Esophagus squamous epithelium (tissue), 5 donors: ENCODE measurements around the gene PTPRM. TPM values are rescaled to one million over a fixed set of nuclear protein-coding genes. Genes with fewer than 3 reads are reported as not detected.

Source experiments
- DNase-seq: peaks from one replicate; lab custom pipeline; 2025; lab: John Stamatoyannopoulos, UW
- H3K27ac ChIP-seq, 4 donors: fragments of 200-600 bp; sonication (generic); one replicate each; pipeline ENCODE4 v1.5.1; 2016 to 2019; ENCODE audit warnings: mild to moderate bottlenecking in 1 of 4
- H3K27me3 ChIP-seq, 4 donors: fragments of 200-600 bp; sonication (generic); 1 replicate in 3 of 4; 2 replicates in 1 of 4; pipeline versions ENCODE4 v1.5.1 to v1.6.0; 2017 to 2021; ENCODE audit warnings: antibody characterized with exemption in 1 of 4
- H3K36me3 ChIP-seq, 3 donors: fragments of 200-600 bp; sonication (generic); one replicate each; pipeline ENCODE4 v1.5.1; 2016 to 2019
- H3K4me1 ChIP-seq, 3 donors: fragments of 200-600 bp; sonication (generic); one replicate each; pipeline ENCODE4 v1.5.1; 2017 to 2019
- H3K4me3 ChIP-seq, 4 donors: fragments of 200-600 bp; sonication (generic); 1 replicate in 3 of 4; 2 replicates in 1 of 4; pipeline ENCODE4 v1.5.1; 2016 to 2019; ENCODE audit warnings: mild to moderate bottlenecking in 2 of 4, moderate library complexity in 1 of 4
- H3K9me3 ChIP-seq, 3 donors: fragments of 200-600 bp; sonication (generic); one replicate each; pipeline ENCODE4 v1.5.1; 2016 to 2019
- CTCF ChIP-seq, 6 experiments: fragments of 450-650 bp in 4 of 6; fragments of 200-600 bp in 2 of 6; sonication (generic) in 2 of 6; IDR thresholded peaks; one replicate each; pipeline ENCODE4 v1.5.1; 2016 to 2019; ENCODE audit warnings: antibody characterized with exemption in 6 of 6, mild to moderate bottlenecking in 4 of 6, moderate library complexity in 4 of 6
- POLR2A ChIP-seq, 4 donors: fragments of 450-650 bp; IDR thresholded peaks; one replicate each; pipeline ENCODE4 v1.6.1; 2017; ENCODE audit warnings: antibody characterized with exemption in 4 of 4, mild to moderate bottlenecking in 4 of 4, moderate library complexity in 3 of 4
- WGBS, 2 donors: methylation state at CpG; one replicate each; pipeline ENCODE4 v1.1.5; 2018; 5-methylcytosine and 5-hydroxymethylcytosine counted together
- intact Hi-C: fragments of 100-400 bp; cut with DNase I; formaldehyde crosslinking; loops from one replicate; pipeline ENCODE4 v1.15.0; 2022
- total RNA-seq, 4 donors: library from RNA; depleted of rRNA; stranded (reverse); fragments of >200 nt; gene quantifications; one replicate each; pipeline ENCODE4 v1.1.0, GENCODE V29; 2016
- donor health status: DM: yes; HTN: yes; CAD: no.

PTPRM gene
- total RNA-seq, 4 donors from 2014 or later = 6.5 to 38.7 (median 11.1) TPM

- no peak for DNase-seq
- no peaks in the 10 kb centered on the region for H3K36me3 ChIP-seq
- intact Hi-C loops = no loop called here
- H3K27ac ChIP-seq = no peak overlapping the region
- no peak overlapping the region for H3K4me3 ChIP-seq
- no peaks in the 10 kb centered on the region for H3K4me1 ChIP-seq
- no peaks in the 10 kb centered on the region for H3K27me3 ChIP-seq
- TF ChIP-seq POLR2A (IDR thresholded peaks at IDR 0.05) (no peak), CTCF (IDR thresholded peaks at IDR 0.05) (no peak)
- H3K9me3 ChIP-seq = no peaks in the 10 kb centered on the region
Observed at GRCh38 chr18:7772510-7772888, 205.4 kb downstream of the PTPRM start.

- no peaks in the 10 kb centered on the region for H3K27me3 ChIP-seq
- no peak overlapping the region for H3K4me3 ChIP-seq
- H3K4me1 ChIP-seq = no peaks in the 10 kb centered on the region
- intact Hi-C loops = no loop called here
- no peaks in the 10 kb centered on the region for H3K36me3 ChIP-seq
- WGBS, 2 donors = 50 to 53% methylated on average over 2 of the region's 2 CpGs
- no peaks in the 10 kb centered on the region for H3K9me3 ChIP-seq
- TF ChIP-seq CTCF (IDR thresholded peaks at IDR 0.05) (no peak), POLR2A (IDR thresholded peaks at IDR 0.05) (no peak)
- no peak for DNase-seq
- no peak overlapping the region for H3K27ac ChIP-seq
Observed at GRCh38 chr18:7772951-7773350, 205.8 kb downstream of the PTPRM start.

GRCh38 chr18:7775128-7775527 is 208.0 kb downstream of the PTPRM start:
- DNase-seq = no peak
- Histone ChIP-seq H3K4me3 (no peak overlapping the region), H3K27me3 (no peaks in the 10 kb centered on the region), H3K9me3 (no peaks in the 10 kb centered on the region), H3K27ac (no peak overlapping the region), H3K36me3 (no peaks in the 10 kb centered on the region), H3K4me1 (no peaks in the 10 kb centered on the region)
- TF ChIP-seq CTCF (IDR thresholded peaks at IDR 0.05) (no peak), POLR2A (IDR thresholded peaks at IDR 0.05) (no peak)
- WGBS, 2 donors = 65 to 79% methylated on average over 4 of the region's 4 CpGs
- intact Hi-C loops = no loop called here

- no peak overlapping the region for H3K4me3 ChIP-seq
- no peak overlapping the region for H3K27ac ChIP-seq
- no peak for DNase-seq
- WGBS, 2 donors = 63 to 70% methylated on average over 2 of the region's 2 CpGs
- TF ChIP-seq POLR2A (IDR thresholded peaks at IDR 0.05) (no peak), CTCF (IDR thresholded peaks at IDR 0.05) (no peak)
- H3K27me3 ChIP-seq = no peaks in the 10 kb centered on the region
- no peaks in the 10 kb centered on the region for H3K9me3 ChIP-seq
- no peaks in the 10 kb centered on the region for H3K36me3 ChIP-seq
- intact Hi-C loops = no loop called here
- H3K4me1 ChIP-seq = no peaks in the 10 kb centered on the region
Observed at GRCh38 chr18:7775843-7776242, 208.7 kb downstream of the PTPRM start.

- H3K9me3 ChIP-seq = no peaks in the 10 kb centered on the region
- no peak for DNase-seq
- TF ChIP-seq POLR2A (IDR thresholded peaks at IDR 0.05) = no peak
- no peak for TF ChIP-seq CTCF (IDR thresholded peaks at IDR 0.05)
- intact Hi-C loops = no loop called here
- H3K4me1 ChIP-seq = no peaks in the 10 kb centered on the region
- H3K4me3 ChIP-seq = no peak overlapping the region
- 72 to 78% methylated on average over 7 of the region's 7 CpGs for WGBS, 2 donors
- no peaks in the 10 kb centered on the region for H3K36me3 ChIP-seq
- H3K27ac ChIP-seq = no peak overlapping the region
- H3K27me3 ChIP-seq = no peaks in the 10 kb centered on the region
Observed at GRCh38 chr18:7778181-7778580, 211.1 kb downstream of the PTPRM start.
